ENCODE results near the gene MYOM1. TPM values are rescaled to one million over a fixed set of nuclear protein-coding genes. Genes with fewer than 3 reads are reported as not detected.

Gene MYOM1
- total RNA-seq, 1 donor from 2014 or later = 120 TPM

GRCh38 chr18:3190610-3191009 is 29.2 kb downstream of the MYOM1 start:
- no peak for DNase-seq (ENCODE audit: low read depth)

GRCh38 chr18:3189884-3190283 is 29.9 kb downstream of the MYOM1 start:
- DNase-seq (ENCODE audit: low read depth) = no peak

GRCh38 chr18:3186678-3187658 is 32.8 kb downstream of the MYOM1 start:
- no peak for DNase-seq (ENCODE audit: low read depth)

- DNase-seq (ENCODE audit: low read depth) = no peak
Observed at GRCh38 chr18:3184275-3184963, 35.3 kb downstream of the MYOM1 start.

- DNase-seq (ENCODE audit: low read depth) = no peak
Observed at GRCh38 chr18:3183103-3183717, 36.6 kb downstream of the MYOM1 start.

GRCh38 chr18:3180325-3180724 is 39.4 kb downstream of the MYOM1 start:
- DNase-seq (ENCODE audit: low read depth) = peak; percentile 72

- DNase-seq (ENCODE audit: low read depth) = peak; percentile 93
Observed at GRCh38 chr18:3179430-3180089, 40.2 kb downstream of the MYOM1 start.

GRCh38 chr18:3177902-3178687 is 41.7 kb downstream of the MYOM1 start:
- no peak for DNase-seq (ENCODE audit: low read depth)

GRCh38 chr18:3175195-3175758 is 44.5 kb downstream of the MYOM1 start:
- no peak for DNase-seq (ENCODE audit: low read depth)

GRCh38 chr18:3172097-3172496 is 47.7 kb downstream of the MYOM1 start:
- DNase-seq (ENCODE audit: low read depth) = no peak

GRCh38 chr18:3171631-3172030 is 48.1 kb downstream of the MYOM1 start:
- DNase-seq (ENCODE audit: low read depth) = no peak

- DNase-seq (ENCODE audit: low read depth) = no peak
Observed at GRCh38 chr18:3170441-3171161, 49.2 kb downstream of the MYOM1 start.

- DNase-seq (ENCODE audit: low read depth) = no peak
Observed at GRCh38 chr18:3164381-3164780, 55.4 kb downstream of the MYOM1 start.

GRCh38 chr18:3163968-3164367 is 55.8 kb downstream of the MYOM1 start:
- DNase-seq (ENCODE audit: low read depth) = no peak

GRCh38 chr18:3162181-3162580 is 57.6 kb downstream of the MYOM1 start:
- DNase-seq (ENCODE audit: low read depth) = peak; percentile 20

- DNase-seq (ENCODE audit: low read depth) = no peak
Observed at GRCh38 chr18:3159830-3160229, 59.9 kb downstream of the MYOM1 start.

GRCh38 chr18:3157606-3158005 is 62.2 kb downstream of the MYOM1 start:
- DNase-seq (ENCODE audit: low read depth) = no peak

GRCh38 chr18:3157086-3157485 is 62.7 kb downstream of the MYOM1 start:
- no peak for DNase-seq (ENCODE audit: low read depth)

- DNase-seq (ENCODE audit: low read depth) = no peak
Observed at GRCh38 chr18:3156325-3156640, 63.5 kb downstream of the MYOM1 start.

- DNase-seq (ENCODE audit: low read depth) = no peak
Observed at GRCh38 chr18:3154214-3154613, 65.6 kb downstream of the MYOM1 start.
